GM23338 (cell line): ENCODE results near the gene ANKRD11. TPM values are rescaled to one million over a fixed set of nuclear protein-coding genes. Genes with fewer than 3 reads are reported as not detected.

Source experiments
- ATAC-seq: fragments of 200-7000 bp; cut with Tn5 transposase; 3 replicates; pipeline ENCODE4 v1.9.1; 2020
- DNase-seq: peaks from one replicate; pipeline ENCODE4 v3.0.0-alpha.2; 2015; ENCODE audit warnings: low spot score
- H2AFZ ChIP-seq: fragments of 200-600 bp; sonication (generic); 2 replicates; pipeline ENCODE4 v1.8.0; 2016; ENCODE audit warnings: antibody characterized with exemption, mild to moderate bottlenecking, moderate library complexity
- H3F3A ChIP-seq: fragments of 200-600 bp; sonication (generic); replicated peaks from 2 replicates; pipeline ENCODE4 v1.8.0; 2017; ENCODE audit warnings: antibody characterized with exemption, mixed run types, low read depth
- H3K27ac ChIP-seq: fragments of 200-600 bp; sonication (generic); 2 replicates; pipeline ENCODE4 v1.6.1; 2016; ENCODE audit warnings: low read depth
- H3K27me3 ChIP-seq: fragments of 200-600 bp; sonication (generic); 2 replicates; pipeline ENCODE4 v1.8.0; 2016; ENCODE audit warnings: mild to moderate bottlenecking, mixed run types, moderate library complexity; ENCODE audit not compliant: insufficient read depth
- H3K36me3 ChIP-seq: fragments of 200-600 bp; sonication (generic); 2 replicates; pipeline ENCODE4 v1.8.0; 2016; ENCODE audit warnings: mild to moderate bottlenecking; ENCODE audit not compliant: insufficient read depth
- H3K4me1 ChIP-seq: fragments of 200-600 bp; sonication (generic); 2 replicates; pipeline ENCODE4 v1.8.0; 2016; ENCODE audit warnings: mild to moderate bottlenecking, moderate library complexity; ENCODE audit not compliant: insufficient read depth
- H3K4me2 ChIP-seq: fragments of 200-600 bp; sonication (generic); 2 replicates; pipeline ENCODE4 v1.7.1; 2017; ENCODE audit warnings: mixed run types
- H3K4me3 ChIP-seq: fragments of 200-600 bp; sonication (generic); 2 replicates; pipeline ENCODE4 v1.6.1; 2016; ENCODE audit warnings: mixed run types
- H3K79me2 ChIP-seq: fragments of 200-600 bp; sonication (generic); replicated peaks from 2 replicates; pipeline ENCODE4 v1.8.0; 2017; ENCODE audit warnings: mild to moderate bottlenecking; ENCODE audit not compliant: insufficient read depth
- H3K9me2 ChIP-seq: fragments of 200-600 bp; sonication (generic); 2 replicates; pipeline ENCODE4 v1.8.0; 2017; ENCODE audit not compliant: insufficient read depth
- H4K20me1 ChIP-seq: fragments of 200-600 bp; sonication (generic); replicated peaks from 2 replicates; pipeline ENCODE4 v1.8.0; 2017; ENCODE audit warnings: mild to moderate bottlenecking; ENCODE audit not compliant: insufficient read depth
- H3K27ac Mint-ChIP-seq: 2 replicates; pipeline ENCODE4 v1.8.0; 2020; ENCODE audit warnings: inconsistent platforms, mild to moderate bottlenecking, moderate library complexity, mixed read lengths
- H3K27me3 Mint-ChIP-seq: 3 replicates; pipeline ENCODE4 v1.8.0; 2022; ENCODE audit warnings: low read depth, mild to moderate bottlenecking, moderate library complexity, mixed read lengths, inconsistent platforms; ENCODE audit not compliant: insufficient read depth, poor library complexity
- H3K36me3 Mint-ChIP-seq: 3 replicates; pipeline ENCODE4 v1.8.0; 2021; ENCODE audit warnings: low read depth, mild to moderate bottlenecking, inconsistent platforms, moderate library complexity, mixed read lengths
- H3K4me1 Mint-ChIP-seq: 3 replicates; pipeline ENCODE4 v1.8.0; 2020; ENCODE audit warnings: mild to moderate bottlenecking, inconsistent platforms, mixed read lengths
- H3K4me3 Mint-ChIP-seq: 3 replicates; pipeline ENCODE4 v1.8.0; 2021; ENCODE audit warnings: moderate library complexity, mild to moderate bottlenecking, inconsistent platforms, mixed read lengths
- H3K9me3 Mint-ChIP-seq: 3 replicates; pipeline ENCODE4 v1.8.0; 2020; ENCODE audit warnings: moderate library complexity, mild to moderate bottlenecking, inconsistent platforms, mixed read lengths
- CREB1 ChIP-seq: fragments of 250-450 bp; sonication (Bioruptor Pico); IDR thresholded peaks from 2 replicates; pipeline ENCODE4 v1.5.0; 2020; ENCODE audit warnings: low read depth, mild to moderate bottlenecking, moderate library complexity
- EZH2 ChIP-seq: fragments of 200-600 bp; sonication (generic); IDR thresholded peaks from one replicate; pipeline ENCODE4 v1.8.0; 2017; ENCODE audit warnings: antibody characterized with exemption, mild to moderate bottlenecking, low read depth; ENCODE audit not compliant: unreplicated experiment
- POLR2AphosphoS5 ChIP-seq: IDR thresholded peaks from 2 replicates; pipeline ENCODE4 v1.6.1; 2016; ENCODE audit warnings: antibody characterized with exemption, low read depth
- polyA plus RNA-seq: library from polyadenylated mRNA; unstranded; fragments of >200 nt; fragmentation: Nextera tagmentation; extraction: Ambion mirVana; gene quantifications from 2 replicates; pipeline ENCODE4 v1.2.1, GENCODE V29; 2016
- total RNA-seq: library from RNA; depleted of rRNA; stranded (reverse); fragments of >200 nt; shearing (Covaris generic); gene quantifications from 2 replicates; pipeline ENCODE4 v1.2.3, GENCODE V29; 2014
- TF ChIP-seq, protein P1 (sequence below), 2 experiments: fragments of 200-600 bp in 1 of 2; sonication (generic) in 1 of 2; conservative IDR thresholded peaks; 2 replicates each; pipeline versions ENCODE4 v1.5.1 to v1.6.1; 2016 to 2017; ENCODE audit warnings: antibody characterized with exemption in 2 of 2, low read depth in 2 of 2, mild to moderate bottlenecking in 2 of 2, moderate library complexity in 1 of 2

Gene ANKRD11
- total and polyA plus RNA-seq, 2 experiments from 2014 or later = 130 to 159 TPM

DNA sequence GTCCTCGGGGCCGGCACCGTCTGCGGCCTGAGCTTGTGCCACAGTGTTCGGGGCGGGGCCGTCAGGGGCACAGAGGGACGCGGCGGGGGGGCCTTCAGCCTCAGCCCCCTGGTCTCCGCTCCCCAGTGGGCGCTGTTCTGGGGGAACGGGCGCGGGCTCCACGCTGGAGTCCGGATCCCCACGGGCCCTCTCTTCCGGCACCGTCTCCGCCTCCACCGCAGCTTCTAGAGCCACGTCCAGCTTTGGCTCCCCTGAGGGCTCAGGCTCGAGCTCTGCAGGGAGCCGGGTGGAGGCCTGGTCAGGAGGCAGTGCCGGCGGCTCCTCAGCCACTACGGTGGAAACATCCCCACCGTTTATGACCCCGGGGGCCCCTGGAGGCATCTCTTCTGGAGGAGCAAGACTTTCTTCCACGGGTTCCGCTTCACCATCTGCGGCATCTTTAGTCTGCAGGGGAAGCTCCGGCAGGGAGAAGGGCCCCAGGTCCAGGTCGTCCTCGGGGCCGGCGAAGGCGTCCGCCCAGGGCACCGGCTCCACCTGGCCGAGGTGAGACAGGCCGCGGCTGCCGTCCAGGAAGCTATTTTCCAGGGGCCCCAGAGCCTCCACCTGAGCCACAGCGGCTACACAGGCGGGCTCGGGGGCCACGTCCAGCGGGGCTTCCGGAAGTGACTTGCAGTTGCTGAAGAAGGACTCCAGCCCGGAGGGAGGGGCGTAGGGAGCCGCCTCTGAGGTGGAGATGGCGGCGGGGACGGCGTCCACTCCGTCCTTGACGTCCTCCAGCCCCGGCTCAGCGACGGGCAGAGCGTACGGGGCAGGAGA lies 210.5 kb downstream of the ANKRD11 start:
- Histone ChIP-seq H3K4me3 (no peak overlapping the region), H3K36me3 (peaks cover 8% of the 10 kb centered on the region; the same call in 1 of the 2 replicates), H2AFZ (no peak overlapping the region), H3K27me3 (no peaks in the 10 kb centered on the region), H3K9me2 (no peaks in the 10 kb centered on the region), H3F3A (0 out of 2 replicates have a peak, but pooled peaks cover 12% of the 10 kb centered on the region), H3K27ac (no peak overlapping the region), H4K20me1 (peaks cover 9% of the 10 kb centered on the region), H3K4me2 (no peak overlapping the region), H3K4me1 (no peaks in the 10 kb centered on the region), H3K79me2 (peaks cover 5% of the 10 kb centered on the region; the same call in 1 of the 2 replicates)
- H3K27me3 Mint-ChIP-seq = peaks cover 12% of the 10 kb centered on the region
- no peak for DNase-seq
- ATAC-seq = no peak
- H3K4me1 Mint-ChIP-seq = no peaks in the 10 kb centered on the region; the same call in 2 of the 3 replicates
- no peaks in the 10 kb centered on the region for H3K9me3 Mint-ChIP-seq
- no peak overlapping the region for H3K4me3 Mint-ChIP-seq
- H3K27ac Mint-ChIP-seq = no peak overlapping the region
- TF ChIP-seq CREB1 (CRISPR knock-in tag) = no peak
- TF ChIP-seq EZH2 = no peak
- TF ChIP-seq, protein P1, sequence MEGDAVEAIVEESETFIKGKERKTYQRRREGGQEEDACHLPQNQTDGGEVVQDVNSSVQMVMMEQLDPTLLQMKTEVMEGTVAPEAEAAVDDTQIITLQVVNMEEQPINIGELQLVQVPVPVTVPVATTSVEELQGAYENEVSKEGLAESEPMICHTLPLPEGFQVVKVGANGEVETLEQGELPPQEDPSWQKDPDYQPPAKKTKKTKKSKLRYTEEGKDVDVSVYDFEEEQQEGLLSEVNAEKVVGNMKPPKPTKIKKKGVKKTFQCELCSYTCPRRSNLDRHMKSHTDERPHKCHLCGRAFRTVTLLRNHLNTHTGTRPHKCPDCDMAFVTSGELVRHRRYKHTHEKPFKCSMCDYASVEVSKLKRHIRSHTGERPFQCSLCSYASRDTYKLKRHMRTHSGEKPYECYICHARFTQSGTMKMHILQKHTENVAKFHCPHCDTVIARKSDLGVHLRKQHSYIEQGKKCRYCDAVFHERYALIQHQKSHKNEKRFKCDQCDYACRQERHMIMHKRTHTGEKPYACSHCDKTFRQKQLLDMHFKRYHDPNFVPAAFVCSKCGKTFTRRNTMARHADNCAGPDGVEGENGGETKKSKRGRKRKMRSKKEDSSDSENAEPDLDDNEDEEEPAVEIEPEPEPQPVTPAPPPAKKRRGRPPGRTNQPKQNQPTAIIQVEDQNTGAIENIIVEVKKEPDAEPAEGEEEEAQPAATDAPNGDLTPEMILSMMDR (conservative IDR thresholded peaks at IDR 0.05; ENCODE audit: low read depth in 2 of 2) = no peak
- H3K36me3 Mint-ChIP-seq = peaks cover 28% of the 10 kb centered on the region

DNA sequence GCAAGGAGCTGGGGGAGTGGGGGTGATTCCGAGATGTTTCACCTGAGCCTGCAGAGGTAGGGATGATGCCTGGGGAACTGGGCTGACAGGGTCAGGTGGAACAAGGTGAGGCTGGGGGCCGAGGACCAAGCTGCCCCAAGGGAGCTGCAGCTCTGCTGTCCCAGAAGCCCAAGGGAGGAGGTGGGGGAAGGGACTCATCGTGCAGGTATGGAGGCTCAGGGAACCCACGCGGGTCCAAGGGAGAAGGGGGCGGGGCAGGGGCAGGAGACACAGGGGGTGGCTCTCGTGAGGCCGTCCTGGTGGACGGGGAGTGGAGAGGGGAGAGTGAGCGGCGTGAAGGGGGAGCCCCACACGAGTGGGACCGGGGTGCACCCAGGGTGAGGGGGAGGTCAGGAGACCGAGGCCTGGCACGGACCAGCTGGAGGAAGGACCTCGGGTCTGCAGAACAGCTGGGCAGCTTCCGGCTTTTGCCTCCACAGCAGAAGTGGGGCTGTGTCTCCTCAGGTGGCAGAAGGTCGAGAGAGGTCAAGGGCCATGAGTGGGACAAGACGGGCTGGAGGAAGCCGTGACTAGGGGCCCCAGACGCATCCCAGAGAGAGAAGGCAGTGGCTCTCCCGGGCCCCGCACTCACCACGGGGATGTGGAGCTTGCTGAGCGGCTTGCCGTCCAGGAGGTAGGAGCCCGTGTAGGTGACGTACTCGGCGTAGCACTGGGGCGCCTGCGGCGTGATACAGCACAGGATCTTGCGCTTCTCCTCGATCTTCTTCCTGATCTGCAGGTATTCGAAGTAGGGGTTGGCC lies 211.7 kb downstream of the ANKRD11 start:
- H3K4me3 ChIP-seq = no peak overlapping the region
- peaks cover 9% of the 10 kb centered on the region for H4K20me1 ChIP-seq
- peaks cover 8% of the 10 kb centered on the region; the same call in 1 of the 2 replicates for H3K36me3 ChIP-seq
- H3K9me2 ChIP-seq = no peaks in the 10 kb centered on the region
- no peaks in the 10 kb centered on the region for H3K4me1 ChIP-seq
- H3K36me3 Mint-ChIP-seq = peaks cover 37% of the 10 kb centered on the region
- no peak overlapping the region for H3K27ac ChIP-seq
- peak overlapping the region; percentile 83; the same call in 1 of the 2 replicates for H3K27ac Mint-ChIP-seq
- H3K79me2 ChIP-seq = 0 out of 2 replicates have a peak, but pooled peaks cover 5% of the 10 kb centered on the region
- no peaks in the 10 kb centered on the region for H3K27me3 ChIP-seq
- no peak overlapping the region for H3K4me3 Mint-ChIP-seq
- H3K9me3 Mint-ChIP-seq = no peaks in the 10 kb centered on the region
- H3F3A ChIP-seq = 0 out of 2 replicates have a peak, but pooled peaks cover 15% of the 10 kb centered on the region
- no peak overlapping the region for H3K4me2 ChIP-seq
- peaks cover 14% of the 10 kb centered on the region for H3K27me3 Mint-ChIP-seq
- TF ChIP-seq POLR2AphosphoS5 = no peak
- no peak overlapping the region for H2AFZ ChIP-seq
- ATAC-seq = no peak
- no peak for DNase-seq
- no peaks in the 10 kb centered on the region; the same call in 2 of the 3 replicates for H3K4me1 Mint-ChIP-seq
